Measurements from ENCODE around the gene OASL.

Gene OASL

DNA sequence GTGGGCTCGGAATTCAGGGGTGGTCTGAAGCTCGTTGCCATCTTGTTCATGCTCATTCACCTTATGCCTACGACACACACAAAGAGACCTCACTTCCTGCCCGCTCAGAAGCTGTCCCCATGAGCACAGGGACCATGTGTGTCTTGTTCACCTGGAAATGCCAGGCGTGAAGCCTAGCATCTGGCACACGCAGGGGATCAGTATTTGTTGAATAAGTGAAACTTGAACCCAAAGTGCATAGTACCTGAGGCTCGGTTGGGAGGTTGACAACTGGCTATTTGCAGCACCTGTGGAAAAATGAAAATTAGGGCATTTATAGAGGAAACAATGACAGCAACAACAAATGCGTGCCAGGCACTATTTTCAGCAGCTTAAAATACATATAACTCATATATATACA, 28.2 kb downstream of the OASL start:
- no peak overlapping the region for H3K9ac ChIP-seq (ENCODE audit: insufficient read length)

GRCh38 chr12:121009741-121010140, 29.3 kb downstream of the OASL start:
- DNase-seq (ENCODE audit: low read depth, low spot score) = no peak
- Histone ChIP-seq H3K36me3 (ENCODE audit: insufficient read depth, low read length) (peaks cover 32% of the 10 kb centered on the region), H3K4me3 (no peak overlapping the region), H3K9ac (ENCODE audit: insufficient read length) (no peak overlapping the region), H3K9me3 (ENCODE audit: low read depth, low read length) (no peaks in the 10 kb centered on the region), H3K27ac (no peak overlapping the region)
- TF ChIP-seq POLR2AphosphoS5 (IDR thresholded peaks at IDR 0.05; ENCODE audit: borderline replicate concordance, low read depth, low read length) (no peak), EZH2 (IDR thresholded peaks at IDR 0.05) (no peak), FOXP2 (optimal IDR thresholded peaks at IDR 0.05; ENCODE audit: control extremely low read depth, extremely low read length, insufficient read depth) (no peak)

More for the DNA sequence above, 28.2 kb downstream of the OASL start:
- H3K4me3 ChIP-seq = no peak overlapping the region
- H3K36me3 ChIP-seq (ENCODE audit: insufficient read depth, low read length) = peaks cover 31% of the 10 kb centered on the region
- H3K27ac ChIP-seq = no peak overlapping the region
- H3K9me3 ChIP-seq (ENCODE audit: low read depth, low read length) = no peaks in the 10 kb centered on the region
- DNase-seq (ENCODE audit: low read depth, low spot score) = no peak
- no peak for TF ChIP-seq EZH2 (IDR thresholded peaks at IDR 0.05)
- TF ChIP-seq FOXP2 (optimal IDR thresholded peaks at IDR 0.05; ENCODE audit: control extremely low read depth, extremely low read length, insufficient read depth) = no peak
- no peak for TF ChIP-seq POLR2AphosphoS5 (IDR thresholded peaks at IDR 0.05; ENCODE audit: borderline replicate concordance, low read depth, low read length)

GRCh38 chr12:121008347-121009098, 30.5 kb downstream of the OASL start:
- no peak for DNase-seq (ENCODE audit: low read depth, low spot score)
- no peak overlapping the region for H3K9ac ChIP-seq (ENCODE audit: insufficient read length)
- H3K27ac ChIP-seq = no peak overlapping the region
- TF ChIP-seq FOXP2 (optimal IDR thresholded peaks at IDR 0.05; ENCODE audit: control extremely low read depth, extremely low read length, insufficient read depth) = no peak
- no peak for TF ChIP-seq EZH2 (IDR thresholded peaks at IDR 0.05)
- TF ChIP-seq POLR2AphosphoS5 (IDR thresholded peaks at IDR 0.05; ENCODE audit: borderline replicate concordance, low read depth, low read length) = no peak
- peaks cover 44% of the 10 kb centered on the region for H3K36me3 ChIP-seq (ENCODE audit: insufficient read depth, low read length)
- no peaks in the 10 kb centered on the region for H3K9me3 ChIP-seq (ENCODE audit: low read depth, low read length)
- H3K4me3 ChIP-seq = no peak overlapping the region

DNA sequence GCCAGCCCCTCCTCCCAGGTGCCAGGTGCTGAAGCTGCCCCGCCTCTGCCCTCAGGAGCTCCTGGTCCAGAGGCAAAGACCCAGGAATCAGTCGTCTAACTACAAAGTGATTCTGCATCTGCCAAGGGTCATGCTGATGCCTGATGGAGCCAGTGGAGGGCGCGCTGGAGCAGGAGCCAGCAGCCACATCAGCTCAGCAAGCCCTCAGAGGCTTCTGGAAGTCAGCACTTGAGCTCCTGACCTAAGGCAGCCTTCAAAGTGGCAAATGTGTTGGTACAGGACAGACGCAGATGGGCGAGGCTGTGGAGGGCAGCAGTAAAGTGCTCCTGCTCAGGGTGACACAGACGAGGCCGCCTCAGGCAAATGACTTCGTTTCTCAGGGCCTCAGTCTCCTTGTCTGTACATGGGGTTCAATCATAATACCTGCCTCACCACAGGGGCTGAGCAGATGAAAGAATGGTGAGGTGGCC, 33.7 kb downstream of the OASL start:
- no peak overlapping the region for H3K9ac ChIP-seq (ENCODE audit: insufficient read length)
- H3K9me3 ChIP-seq (ENCODE audit: low read depth, low read length) = no peaks in the 10 kb centered on the region
- no peak for DNase-seq (ENCODE audit: low read depth, low spot score)
- no peak overlapping the region for H3K4me3 ChIP-seq
- no peak for TF ChIP-seq POLR2AphosphoS5 (IDR thresholded peaks at IDR 0.05; ENCODE audit: borderline replicate concordance, low read depth, low read length)
- no peak for TF ChIP-seq FOXP2 (optimal IDR thresholded peaks at IDR 0.05; ENCODE audit: control extremely low read depth, extremely low read length, insufficient read depth)
- TF ChIP-seq EZH2 (IDR thresholded peaks at IDR 0.05) = no peak
- no peak overlapping the region for H3K27ac ChIP-seq
- H3K36me3 ChIP-seq (ENCODE audit: insufficient read depth, low read length) = peaks cover 42% of the 10 kb centered on the region

DNA sequence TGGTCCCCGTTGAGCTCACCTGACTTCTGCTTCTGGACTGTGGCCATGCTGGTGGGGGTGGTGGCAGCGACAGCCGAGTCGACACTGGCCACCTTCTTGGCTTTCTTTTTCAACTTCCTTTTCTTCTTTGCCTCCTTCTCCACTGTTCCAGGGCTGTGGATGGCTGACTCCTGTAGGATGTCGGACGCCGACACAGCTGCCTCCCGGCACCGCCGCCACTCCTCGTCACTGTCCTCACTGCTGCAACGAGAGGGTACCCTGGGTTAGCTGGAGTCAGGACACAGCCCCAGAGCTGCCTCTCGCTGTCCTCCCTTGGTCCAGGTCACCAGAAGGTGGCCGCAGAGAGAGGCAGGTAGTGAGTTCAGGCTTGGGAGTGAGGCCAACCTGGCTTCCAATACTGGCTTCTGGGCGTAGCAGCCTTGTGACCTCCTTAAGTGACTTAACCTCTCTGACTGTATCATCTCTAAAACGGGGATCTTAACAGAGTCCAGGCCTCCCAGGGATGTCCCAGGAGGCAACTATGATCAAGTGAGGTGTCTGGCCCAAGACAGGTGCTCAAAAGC, 34.7 kb downstream of the OASL start:
- Histone ChIP-seq H3K27ac (no peak overlapping the region), H3K9me3 (ENCODE audit: low read depth, low read length) (no peaks in the 10 kb centered on the region), H3K9ac (ENCODE audit: insufficient read length) (no peak overlapping the region), H3K36me3 (ENCODE audit: insufficient read depth, low read length) (peaks cover 33% of the 10 kb centered on the region), H3K4me3 (no peak overlapping the region)
- no peak for DNase-seq (ENCODE audit: low read depth, low spot score)
- TF ChIP-seq EZH2 (IDR thresholded peaks at IDR 0.05) = no peak
- TF ChIP-seq POLR2AphosphoS5 (IDR thresholded peaks at IDR 0.05; ENCODE audit: borderline replicate concordance, low read depth, low read length) = no peak
- no peak for TF ChIP-seq FOXP2 (optimal IDR thresholded peaks at IDR 0.05; ENCODE audit: control extremely low read depth, extremely low read length, insufficient read depth)

DNA sequence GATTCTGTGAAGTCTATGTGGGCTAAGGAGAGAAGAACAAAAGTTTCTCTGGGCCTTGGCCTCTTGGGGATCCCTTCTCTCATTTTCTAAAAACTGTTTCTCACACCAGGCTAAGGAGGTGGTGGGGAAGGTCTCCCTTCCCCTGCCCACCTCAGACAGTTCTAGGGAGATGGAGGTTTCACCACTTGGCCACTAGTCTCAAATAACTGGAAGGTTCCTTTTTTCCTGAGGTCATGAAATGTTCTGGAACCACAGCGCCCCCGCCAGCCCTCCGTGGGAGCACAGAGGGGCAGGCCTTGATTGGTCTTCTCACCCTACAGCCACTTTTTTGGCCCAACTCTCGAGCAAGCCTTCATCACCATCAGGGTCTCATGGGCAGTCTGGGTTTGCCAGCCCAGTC, 35.4 kb downstream of the OASL start:
- no peak for TF ChIP-seq EZH2 (IDR thresholded peaks at IDR 0.05)
- no peak for TF ChIP-seq POLR2AphosphoS5 (IDR thresholded peaks at IDR 0.05; ENCODE audit: borderline replicate concordance, low read depth, low read length)
- TF ChIP-seq FOXP2 (optimal IDR thresholded peaks at IDR 0.05; ENCODE audit: control extremely low read depth, extremely low read length, insufficient read depth) = no peak

GRCh38 chr12:121001841-121002483, 37.1 kb downstream of the OASL start:
- no peak for TF ChIP-seq POLR2AphosphoS5 (IDR thresholded peaks at IDR 0.05; ENCODE audit: borderline replicate concordance, low read depth, low read length)
- no peak for TF ChIP-seq FOXP2 (optimal IDR thresholded peaks at IDR 0.05; ENCODE audit: control extremely low read depth, extremely low read length, insufficient read depth)
- TF ChIP-seq EZH2 (IDR thresholded peaks at IDR 0.05) = no peak
- Histone ChIP-seq H3K36me3 (ENCODE audit: insufficient read depth, low read length) (peaks cover 18% of the 10 kb centered on the region; the same call in 1 of the 2 replicates), H3K4me3 (no peak overlapping the region), H3K9ac (ENCODE audit: insufficient read length) (no peak overlapping the region), H3K27ac (no peak overlapping the region), H3K9me3 (ENCODE audit: low read depth, low read length) (no peaks in the 10 kb centered on the region)
- no peak for DNase-seq (ENCODE audit: low read depth, low spot score)

More for the DNA sequence above, 35.4 kb downstream of the OASL start:
- Histone ChIP-seq H3K9me3 (ENCODE audit: low read depth, low read length) (no peaks in the 10 kb centered on the region), H3K36me3 (ENCODE audit: insufficient read depth, low read length) (peaks cover 26% of the 10 kb centered on the region; the same call in 1 of the 2 replicates), H3K4me3 (no peak overlapping the region), H3K27ac (no peak overlapping the region), H3K9ac (ENCODE audit: insufficient read length) (no peak overlapping the region)
- no peak for DNase-seq (ENCODE audit: low read depth, low spot score)

DNA sequence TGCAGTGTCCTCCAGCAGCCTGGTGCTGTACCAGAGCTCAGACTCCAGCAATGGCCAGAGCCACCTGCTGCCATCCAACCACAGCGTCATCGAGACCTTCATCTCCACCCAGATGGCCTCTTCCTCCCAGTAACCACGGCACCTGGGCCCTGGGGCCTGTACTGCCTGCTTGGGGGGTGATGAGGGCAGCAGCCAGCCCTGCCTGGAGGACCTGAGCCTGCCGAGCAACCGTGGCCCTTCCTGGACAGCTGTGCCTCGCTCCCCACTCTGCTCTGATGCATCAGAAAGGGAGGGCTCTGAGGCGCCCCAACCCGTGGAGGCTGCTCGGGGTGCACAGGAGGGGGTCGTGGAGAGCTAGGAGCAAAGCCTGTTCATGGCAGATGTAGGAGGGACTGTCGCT, 38.0 kb downstream of the OASL start:
- no peak for DNase-seq (ENCODE audit: low read depth, low spot score)
- no peak overlapping the region for H3K9ac ChIP-seq (ENCODE audit: insufficient read length)
- no peak overlapping the region for H3K27ac ChIP-seq
- peaks cover 18% of the 10 kb centered on the region; the same call in 1 of the 2 replicates for H3K36me3 ChIP-seq (ENCODE audit: insufficient read depth, low read length)
- H3K4me3 ChIP-seq = no peak overlapping the region
- H3K9me3 ChIP-seq (ENCODE audit: low read depth, low read length) = no peaks in the 10 kb centered on the region
- TF ChIP-seq FOXP2 (optimal IDR thresholded peaks at IDR 0.05; ENCODE audit: control extremely low read depth, extremely low read length, insufficient read depth) (no peak), POLR2AphosphoS5 (IDR thresholded peaks at IDR 0.05; ENCODE audit: borderline replicate concordance, low read depth, low read length) (no peak), EZH2 (IDR thresholded peaks at IDR 0.05) (no peak)
